Measurements from ENCODE around the gene ACSF3.

DNA sequence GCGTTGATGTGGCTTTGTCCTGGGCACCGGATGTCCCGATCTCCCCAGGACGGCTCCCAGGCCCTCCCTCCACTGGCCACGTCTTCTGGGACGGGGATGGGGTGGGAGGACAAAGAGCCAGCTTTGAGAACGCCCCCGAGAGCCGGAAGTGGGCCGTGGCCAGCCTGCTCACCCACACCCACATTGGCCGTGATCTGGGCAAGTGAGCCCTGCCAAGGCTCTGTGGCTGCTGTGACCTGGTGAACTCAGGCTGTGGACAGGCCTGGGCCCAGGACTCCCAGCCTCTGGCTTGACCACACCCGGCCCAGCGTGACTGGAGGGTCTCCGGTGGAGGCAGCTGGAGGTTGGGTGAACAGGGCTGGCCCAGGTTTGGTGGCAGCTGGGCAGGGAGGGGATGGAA lies 81.2 kb downstream of the ACSF3 start:
- TF ChIP-seq, protein P1, sequence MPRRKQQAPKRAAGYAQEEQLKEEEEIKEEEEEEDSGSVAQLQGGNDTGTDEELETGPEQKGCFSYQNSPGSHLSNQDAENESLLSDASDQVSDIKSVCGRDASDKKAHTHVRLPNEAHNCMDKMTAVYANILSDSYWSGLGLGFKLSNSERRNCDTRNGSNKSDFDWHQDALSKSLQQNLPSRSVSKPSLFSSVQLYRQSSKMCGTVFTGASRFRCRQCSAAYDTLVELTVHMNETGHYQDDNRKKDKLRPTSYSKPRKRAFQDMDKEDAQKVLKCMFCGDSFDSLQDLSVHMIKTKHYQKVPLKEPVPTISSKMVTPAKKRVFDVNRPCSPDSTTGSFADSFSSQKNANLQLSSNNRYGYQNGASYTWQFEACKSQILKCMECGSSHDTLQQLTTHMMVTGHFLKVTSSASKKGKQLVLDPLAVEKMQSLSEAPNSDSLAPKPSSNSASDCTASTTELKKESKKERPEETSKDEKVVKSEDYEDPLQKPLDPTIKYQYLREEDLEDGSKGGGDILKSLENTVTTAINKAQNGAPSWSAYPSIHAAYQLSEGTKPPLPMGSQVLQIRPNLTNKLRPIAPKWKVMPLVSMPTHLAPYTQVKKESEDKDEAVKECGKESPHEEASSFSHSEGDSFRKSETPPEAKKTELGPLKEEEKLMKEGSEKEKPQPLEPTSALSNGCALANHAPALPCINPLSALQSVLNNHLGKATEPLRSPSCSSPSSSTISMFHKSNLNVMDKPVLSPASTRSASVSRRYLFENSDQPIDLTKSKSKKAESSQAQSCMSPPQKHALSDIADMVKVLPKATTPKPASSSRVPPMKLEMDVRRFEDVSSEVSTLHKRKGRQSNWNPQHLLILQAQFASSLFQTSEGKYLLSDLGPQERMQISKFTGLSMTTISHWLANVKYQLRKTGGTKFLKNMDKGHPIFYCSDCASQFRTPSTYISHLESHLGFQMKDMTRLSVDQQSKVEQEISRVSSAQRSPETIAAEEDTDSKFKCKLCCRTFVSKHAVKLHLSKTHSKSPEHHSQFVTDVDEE (CRISPR knock-in tag; IDR thresholded peaks at IDR 0.05) = no peak
- no peak for TF ChIP-seq BACH2 (CRISPR knock-in tag; IDR thresholded peaks at IDR 0.05; ENCODE audit: borderline replicate concordance)
- TF ChIP-seq OSR1 (CRISPR knock-in tag; IDR thresholded peaks at IDR 0.05) = no peak
- TF ChIP-seq ESRRG (CRISPR knock-in tag; IDR thresholded peaks at IDR 0.05) = no peak
- no peak for TF ChIP-seq TOX (CRISPR knock-in tag; IDR thresholded peaks at IDR 0.05; ENCODE audit: borderline replicate concordance)
- TF ChIP-seq ZFP30 (CRISPR knock-in tag; IDR thresholded peaks at IDR 0.05) = no peak
- TF ChIP-seq, protein P2, sequence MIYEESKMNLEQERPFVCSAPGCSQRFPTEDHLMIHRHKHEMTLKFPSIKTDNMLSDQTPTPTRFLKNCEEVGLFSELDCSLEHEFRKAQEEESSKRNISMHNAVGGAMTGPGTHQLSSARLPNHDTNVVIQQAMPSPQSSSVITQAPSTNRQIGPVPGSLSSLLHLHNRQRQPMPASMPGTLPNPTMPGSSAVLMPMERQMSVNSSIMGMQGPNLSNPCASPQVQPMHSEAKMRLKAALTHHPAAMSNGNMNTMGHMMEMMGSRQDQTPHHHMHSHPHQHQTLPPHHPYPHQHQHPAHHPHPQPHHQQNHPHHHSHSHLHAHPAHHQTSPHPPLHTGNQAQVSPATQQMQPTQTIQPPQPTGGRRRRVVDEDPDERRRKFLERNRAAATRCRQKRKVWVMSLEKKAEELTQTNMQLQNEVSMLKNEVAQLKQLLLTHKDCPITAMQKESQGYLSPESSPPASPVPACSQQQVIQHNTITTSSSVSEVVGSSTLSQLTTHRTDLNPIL (CRISPR knock-in tag; IDR thresholded peaks at IDR 0.05; ENCODE audit: low read depth) = no peak
- TF ChIP-seq PPARA (CRISPR knock-in tag; IDR thresholded peaks at IDR 0.05; ENCODE audit: borderline replicate concordance) = no peak

Measured in SK-N-SH treated with all-trans-retinoic acid at 6 μM for 48 hours (cell line).